GM12878 (cell line): ENCODE results near the gene ABCB8. TPM values are rescaled to one million over a fixed set of nuclear protein-coding genes. Genes with fewer than 3 reads are reported as not detected.

Source experiments
- ATAC-seq: fragments of 200-7000 bp; cut with Tn5 transposase; 3 replicates; pipeline ENCODE4 v1.9.1; 2020; ENCODE audit warnings: mild to moderate bottlenecking, moderate library complexity
- BruUV-seq: library from RNA; stranded (reverse); fragments of 400-500 nt; replicated peaks from 2 replicates; lab custom pipeline; 2021; lab: Mats Ljungman, UMichigan
- CTCF ChIA-PET: fragments of 300-600 bp; sonication (Branson Sonifier 250); formaldehyde crosslinking; extraction: SDS; loops from one replicate; lab custom pipeline; 2021; ENCODE audit warnings: inconsistent platforms; lab: Yijun Ruan, JAX
- POLR2A ChIA-PET: fragments of 350-600 bp; formaldehyde crosslinking; extraction: SDS; loops from one replicate; lab custom pipeline; 2021; ENCODE audit warnings: inconsistent platforms; lab: Charles Lee
- RAD21 ChIA-PET: fragments of 300-600 bp; sonication (Branson Sonifier 250); formaldehyde crosslinking; loops from one replicate; lab custom pipeline; 2023; ENCODE audit warnings: antibody characterized with exemption; ENCODE audit not compliant: unreplicated experiment; lab: Charles Lee
- SMC1A ChIA-PET: fragments of 300-600 bp; sonication (Branson Sonifier 250); formaldehyde crosslinking; loops from one replicate; lab custom pipeline; 2023; ENCODE audit not compliant: unreplicated experiment, uncharacterized antibody; lab: Charles Lee
- DNase-seq: peaks from one replicate; pipeline ENCODE4 v3.0.0-alpha.2; 2011; ENCODE audit warnings: low read depth, low spot score
- FAIRE-seq: peaks from 3 replicates; lab custom pipeline; 2011; peaks lifted over from hg19 to GRCh38; lab: Jason Lieb, UNC
- H2AFZ ChIP-seq: 2 replicates; pipeline ENCODE4 v1.6.0; 2011; ENCODE audit warnings: low read depth, low read length, control low read depth; ENCODE audit not compliant: control insufficient read depth
- H3K27ac ChIP-seq: 2 replicates; pipeline ENCODE4 v1.5.1; 2011; ENCODE audit warnings: control low read depth; ENCODE audit not compliant: control insufficient read depth, insufficient read depth
- H3K27me3 ChIP-seq, 2 experiments: replicated peaks in 1 of 2; 2 replicates each; pipeline versions ENCODE4 v1.6.0 to v1.6.1; 2011; ENCODE audit warnings: low read length in 1 of 2; ENCODE audit not compliant: control insufficient read depth in 2 of 2, insufficient read depth in 2 of 2
- H3K36me3 ChIP-seq, 2 experiments: 2 replicates each; pipeline ENCODE4 v1.5.1; 2011; ENCODE audit warnings: low read length in 1 of 2; ENCODE audit not compliant: control insufficient read depth in 2 of 2, insufficient read depth in 2 of 2
- H3K4me1 ChIP-seq: 2 replicates; pipeline ENCODE4 v1.6.1; 2011; ENCODE audit warnings: mild to moderate bottlenecking, low read length, moderate library complexity, mixed read lengths; ENCODE audit not compliant: control insufficient read depth, insufficient read depth
- H3K4me2 ChIP-seq: 2 replicates; pipeline ENCODE4 v1.6.0; 2011; ENCODE audit warnings: control low read depth; ENCODE audit not compliant: control insufficient read depth, insufficient read depth
- H3K4me3 ChIP-seq: fragments of 200-600 bp; sonication (generic); 2 replicates; pipeline ENCODE4 v1.5.1; 2016
- H3K79me2 ChIP-seq: 2 replicates; pipeline ENCODE4 v1.6.0; 2011; ENCODE audit warnings: low read length; ENCODE audit not compliant: control insufficient read depth, insufficient read depth
- H3K9ac ChIP-seq: 2 replicates; pipeline ENCODE4 v1.8.0; 2011; ENCODE audit warnings: low read length, control low read depth, mixed read lengths; ENCODE audit not compliant: control insufficient read depth, insufficient read depth
- H3K9me3 ChIP-seq: replicated peaks from 3 replicates; pipeline ENCODE4 v1.5.1; 2011; ENCODE audit warnings: mild to moderate bottlenecking, low read length; ENCODE audit not compliant: control insufficient read depth, insufficient read depth
- H4K20me1 ChIP-seq: 2 replicates; pipeline ENCODE4 v1.6.0; 2011; ENCODE audit not compliant: control insufficient read depth, insufficient read depth
- BACH1 ChIP-seq: fragments of 450-650 bp; IDR thresholded peaks from 2 replicates; pipeline ENCODE4 v1.6.1; 2017; ENCODE audit warnings: mild to moderate bottlenecking, borderline replicate concordance
- BRCA1 ChIP-seq: IDR thresholded peaks from 2 replicates; pipeline ENCODE4 v1.6.1; 2011; ENCODE audit warnings: low read depth, low read length, improper control_type of control experiment
- CEBPB ChIP-seq, 2 experiments: fragments of 150-350 bp in 1 of 2; IDR thresholded peaks; 2 replicates each; pipeline ENCODE4 v1.6.1; 2012 to 2014; ENCODE audit warnings: low read depth in 2 of 2, low read length in 2 of 2, borderline replicate concordance in 1 of 2, inconsistent platforms in 1 of 2
- HDAC6 ChIP-seq: fragments of 200-600 bp; sonication (generic); IDR thresholded peaks from one replicate; pipeline ENCODE4 v1.8.0; 2017; ENCODE audit warnings: antibody characterized with exemption; ENCODE audit not compliant: unreplicated experiment
- KLF5 ChIP-seq: fragments of 450-650 bp; IDR thresholded peaks from 2 replicates; pipeline ENCODE4 v1.6.1; 2014; ENCODE audit warnings: mild to moderate bottlenecking; ENCODE audit not compliant: partially characterized antibody
- MAX ChIP-seq: IDR thresholded peaks from 2 replicates; pipeline ENCODE4 v1.6.1; 2012; ENCODE audit warnings: low read depth, low read length, improper control_type of control experiment
- MEF2B ChIP-seq: fragments of 450-650 bp; IDR thresholded peaks from 2 replicates; pipeline ENCODE4 v1.6.1; 2018; ENCODE audit warnings: mild to moderate bottlenecking, moderate library complexity; ENCODE audit not compliant: partially characterized antibody, poor library complexity, severe bottlenecking
- MYC ChIP-seq: IDR thresholded peaks from 2 replicates; pipeline ENCODE4 v1.6.1; 2011; ENCODE audit warnings: mild to moderate bottlenecking, low read length, moderate library complexity, inconsistent platforms; ENCODE audit not compliant: insufficient read depth, insufficient replicate concordance, insufficient read length, severe bottlenecking
- NBN ChIP-seq: fragments of 450-650 bp; IDR thresholded peaks from 2 replicates; pipeline ENCODE4 v1.6.1; 2016
- RELA ChIP-seq: fragments of 450-650 bp; IDR thresholded peaks from 2 replicates; pipeline ENCODE4 v1.8.0; 2014; ENCODE audit warnings: borderline replicate concordance; ENCODE audit not compliant: partially characterized antibody
- SMARCA5 ChIP-seq: fragments of 450-650 bp; IDR thresholded peaks from 2 replicates; pipeline ENCODE4 v1.6.1; 2017; ENCODE audit warnings: mild to moderate bottlenecking
- SP1 ChIP-seq: IDR thresholded peaks from one replicate; pipeline ENCODE4 v1.6.1; 2011; ENCODE audit warnings: low read depth, low read length
- SREBF2 ChIP-seq: IDR thresholded peaks from 2 replicates; pipeline ENCODE4 v1.6.1; 2012; ENCODE audit warnings: mild to moderate bottlenecking, low read length
- TBL1XR1 ChIP-seq: IDR thresholded peaks from 2 replicates; pipeline ENCODE4 v1.6.1; 2012; ENCODE audit warnings: low read depth, low read length, improper control_type of control experiment
- TCF3 ChIP-seq: IDR thresholded peaks from 2 replicates; pipeline ENCODE4 v1.6.1; 2012; ENCODE audit warnings: low read depth, mild to moderate bottlenecking, low read length, borderline replicate concordance; ENCODE audit not compliant: insufficient read depth
- ZNF274 ChIP-seq: IDR thresholded peaks from one replicate; pipeline ENCODE4 v1.8.0; 2011; ENCODE audit not compliant: insufficient read length, insufficient read depth
- WGBS: methylation state at CpG from one replicate; pipeline ENCODE4 v1.1.6; 2016; ENCODE audit warnings: low lambda C conversion rate; ENCODE audit not compliant: insufficient replicate concordance, insufficient coverage; ENCODE audit errors: missing lambda C conversion rate; 5-methylcytosine and 5-hydroxymethylcytosine counted together
- in situ Hi-C: fragments of 300-500 bp; cut with MboI; formaldehyde crosslinking; loops from 9 replicates; pipeline ENCODE4 v1.14.3; 2018; ENCODE audit warnings: mixed read lengths
- intact Hi-C: fragments of 100-400 bp; cut with micrococcal nuclease; formaldehyde crosslinking; loops from one replicate; pipeline ENCODE4 v1.14.2; 2022; ENCODE audit not compliant: unreplicated experiment
- polyA plus RNA-seq, 11 experiments: library from polyadenylated mRNA; depleted of rRNA in 4 of 11; unstranded in 6 of 11; stranded (reverse) in 5 of 11; fragments of >200 nt; fragmentation: Nextera tagmentation in 4 of 11; fragmentation: Illumina TruSeq in 1 of 11; extraction: Ambion mirVana in 4 of 11; extraction: Trizol in 1 of 11; gene quantifications; 1 replicate in 1 of 11; 2 replicates in 10 of 11; pipeline versions ENCODE4 v1.2.1 to v1.2.3, GENCODE V29; 2011 to 2016; ENCODE audit warnings: inconsistent platforms in 2 of 11, missing spikeins in 2 of 11, low read depth in 1 of 11
- total RNA-seq, 4 experiments: library from RNA; depleted of rRNA in 3 of 4; stranded (reverse); fragments of >200 nt in 3 of 4; fragmentation: Illumina TruSeq in 1 of 4; extraction: Trizol in 1 of 4; gene quantifications; 2 replicates each; pipeline versions ENCODE4 v1.2.1 to v1.2.3, GENCODE V29; 2013 to 2021

Gene ABCB8
- total and polyA plus RNA-seq, 10 of the 15 experiments (the other 5 are each of a cell fraction or from before 2014, with no cell fraction given): 0.77 to 34.8 (median 18.9) TPM

DNA sequence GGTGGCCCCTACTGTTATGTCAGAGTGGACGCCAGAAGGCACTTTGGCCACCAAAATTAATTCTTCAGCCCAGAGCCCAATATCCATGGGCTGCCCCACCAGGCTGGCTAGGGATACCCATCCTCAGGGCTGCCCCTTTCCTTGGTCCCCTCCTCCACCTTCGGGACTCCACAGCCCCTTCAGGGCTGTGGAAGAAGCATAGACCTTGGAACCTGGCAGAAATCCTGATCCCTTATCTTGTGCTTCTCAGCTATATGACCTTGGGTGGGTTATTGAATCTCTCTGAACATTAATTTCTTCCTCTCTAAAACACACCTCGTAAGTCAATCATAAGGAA is 55.5 kb downstream of the ABCB8 start:
- ATAC-seq (no peak), DNase-seq (no peak), FAIRE-seq (no peak)
- no peaks in the 10 kb centered on the region for H3K27me3 ChIP-seq
- ChIA-PET POLR2A (interaction anchor here (1.7 to 3.0 kb wide), 2 partner anchors 25 to 55 kb away, joined by 9 to 14 read pairs; partner anchors contain the start of genes ABCB8 and SLC4A2), CTCF (interaction anchor here (1.1 to 1.9 kb wide), 2 partner anchors 25 to 51 kb away, joined by 3 to 5 read pairs; no protein-coding TSS in a partner anchor), SMC1A (interaction anchor here (3.2 kb wide), 1 partner anchor 55 kb away, joined by 16 read pairs; the partner anchor contains the start of gene ABCB8), RAD21 (interaction anchor here (2.3 kb wide), 1 partner anchor 56 kb away, joined by 10 read pairs; the partner anchor contains the start of gene ABCB8)
- H2AFZ ChIP-seq: peak overlapping the region; percentile 90
- TF ChIP-seq RELA (no peak), NBN (0 out of 2 replicates have a peak, but pooled peaks have one; percentile 2), KLF5 (no peak)
- no peaks in the 10 kb centered on the region for H3K36me3 ChIP-seq
- BruUV-seq: no TSS peak
- H3K4me3 ChIP-seq: peak overlapping the region; percentile 83
- H3K4me1 ChIP-seq: peaks cover 38% of the 10 kb centered on the region
- H3K4me2 ChIP-seq: peak overlapping the region; percentile 98
- peak overlapping the region; percentile 65; the same call in 1 of the 2 replicates for H3K9ac ChIP-seq
- H3K9me3 ChIP-seq: no peaks in the 10 kb centered on the region
- H3K27ac ChIP-seq: no peak overlapping the region
- in situ Hi-C loops: no loop called here
- WGBS: 35% methylated on average over 3 of the region's 3 CpGs
- H3K79me2 ChIP-seq: peaks cover 66% of the 10 kb centered on the region
- no peaks in the 10 kb centered on the region; the same call in 1 of the 2 replicates for H4K20me1 ChIP-seq
- intact Hi-C loops: loop anchor here (2.0 kb wide), 1 partner anchor 55 kb away; the partner anchor contains the start of gene ABCB8

DNA sequence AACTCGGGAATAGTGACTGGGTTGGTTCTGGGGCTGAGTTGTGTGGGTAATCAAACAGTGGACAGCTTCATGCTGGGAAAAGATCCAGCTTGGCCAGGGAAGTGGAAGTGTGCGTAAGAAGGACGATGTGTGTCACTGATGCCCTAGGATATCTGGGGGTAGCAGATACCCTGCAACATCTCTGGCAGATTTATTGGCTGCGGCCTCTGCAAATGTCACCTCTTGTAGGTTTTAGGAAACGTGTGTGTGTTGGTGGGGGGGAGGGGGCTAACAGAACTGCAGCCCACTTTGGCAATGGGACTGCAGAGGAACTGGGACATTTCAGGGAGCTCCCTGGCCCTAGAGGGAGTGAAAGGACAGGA is 57.1 kb downstream of the ABCB8 start:
- POLR2A ChIA-PET: interaction anchor here (0.6 to 3.0 kb wide), 5 partner anchors 23 to 679 kb away, joined by 3 to 14 read pairs (median 5); partner anchors contain the start of gene ABCB8
- TF ChIP-seq SREBF2 (no peak), BACH1 (no peak), TCF3 (no peak), MAX (no peak), MYC (no peak), ZNF274 (no peak), CEBPB (IDR thresholded peaks at IDR 0.05; ENCODE audit: borderline replicate concordance in 1 of 2, low read depth in 2 of 2, low read length in 2 of 2) (no peak), SP1 (no peak), HDAC6 (no peak), TBL1XR1 (no peak), MEF2B (no peak), BRCA1 (no peak), SMARCA5 (no peak)

More for the DNA sequence above, 57.1 kb downstream of the ABCB8 start:
- peak overlapping the region; percentile 87 for H3K4me3 ChIP-seq
- H3K27ac ChIP-seq: no peak overlapping the region
- peak overlapping the region; percentile 89 for H3K4me2 ChIP-seq
- SMC1A ChIA-PET: interaction anchor here (0.6 to 3.2 kb wide), 6 partner anchors 17 to 77 kb away, joined by 3 to 16 read pairs (median 3); partner anchors contain the start of genes ABCB8 and SLC4A2
- CTCF ChIA-PET: interaction anchor here (0.7 to 2.1 kb wide), 7 partner anchors 17 to 57 kb away, joined by 3 to 14 read pairs (median 5); partner anchors contain the start of genes ABCB8 and SLC4A2
- WGBS: 71% methylated on average over 5 of the region's 5 CpGs
- H4K20me1 ChIP-seq: no peaks in the 10 kb centered on the region
- no peak overlapping the region for H2AFZ ChIP-seq
- H3K9me3 ChIP-seq: no peaks in the 10 kb centered on the region
- ATAC-seq (no peak), DNase-seq (no peak), FAIRE-seq (no peak)
- RAD21 ChIA-PET: interaction anchor here (0.6 to 2.3 kb wide), 3 partner anchors 9 to 77 kb away, joined by 3 to 10 read pairs (median 5); partner anchors contain the start of gene ABCB8
- no TSS peak for BruUV-seq
- peak overlapping the region; percentile 59; the same call in 1 of the 2 replicates for H3K9ac ChIP-seq
- H3K27me3 ChIP-seq: no peaks in the 10 kb centered on the region
- peaks cover 67% of the 10 kb centered on the region for H3K79me2 ChIP-seq
- intact Hi-C loops (no loop called here), in situ Hi-C loops (no loop called here)
- peaks cover 36% of the 10 kb centered on the region for H3K4me1 ChIP-seq
- H3K36me3 ChIP-seq: no peaks in the 10 kb centered on the region
